Measurements from ENCODE around the gene LRP5.

DNA sequence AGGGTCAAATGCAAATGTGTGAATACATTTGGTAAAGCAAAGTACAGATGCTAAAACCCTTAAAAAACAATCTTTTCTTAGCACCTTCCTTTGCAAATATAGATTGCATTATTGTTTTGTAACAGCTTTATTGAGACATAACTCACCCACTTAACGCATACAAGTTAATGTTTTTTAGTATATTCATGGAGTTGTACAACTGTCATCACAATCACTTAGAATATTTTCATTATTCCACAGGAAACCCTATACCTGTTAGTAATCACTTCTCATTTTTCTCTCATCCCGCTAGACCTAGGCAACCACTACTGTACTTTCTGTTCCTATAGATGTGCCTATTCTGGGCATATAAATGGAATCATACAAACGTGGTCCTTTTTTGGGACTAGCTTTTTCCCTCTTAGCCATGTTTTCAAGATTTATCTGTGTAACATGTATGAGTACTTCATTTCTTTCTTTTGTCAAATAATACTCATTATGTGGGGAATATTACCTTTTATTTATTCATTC, 182.9 kb downstream of the LRP5 start:
- TF ChIP-seq, protein P1, sequence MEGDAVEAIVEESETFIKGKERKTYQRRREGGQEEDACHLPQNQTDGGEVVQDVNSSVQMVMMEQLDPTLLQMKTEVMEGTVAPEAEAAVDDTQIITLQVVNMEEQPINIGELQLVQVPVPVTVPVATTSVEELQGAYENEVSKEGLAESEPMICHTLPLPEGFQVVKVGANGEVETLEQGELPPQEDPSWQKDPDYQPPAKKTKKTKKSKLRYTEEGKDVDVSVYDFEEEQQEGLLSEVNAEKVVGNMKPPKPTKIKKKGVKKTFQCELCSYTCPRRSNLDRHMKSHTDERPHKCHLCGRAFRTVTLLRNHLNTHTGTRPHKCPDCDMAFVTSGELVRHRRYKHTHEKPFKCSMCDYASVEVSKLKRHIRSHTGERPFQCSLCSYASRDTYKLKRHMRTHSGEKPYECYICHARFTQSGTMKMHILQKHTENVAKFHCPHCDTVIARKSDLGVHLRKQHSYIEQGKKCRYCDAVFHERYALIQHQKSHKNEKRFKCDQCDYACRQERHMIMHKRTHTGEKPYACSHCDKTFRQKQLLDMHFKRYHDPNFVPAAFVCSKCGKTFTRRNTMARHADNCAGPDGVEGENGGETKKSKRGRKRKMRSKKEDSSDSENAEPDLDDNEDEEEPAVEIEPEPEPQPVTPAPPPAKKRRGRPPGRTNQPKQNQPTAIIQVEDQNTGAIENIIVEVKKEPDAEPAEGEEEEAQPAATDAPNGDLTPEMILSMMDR (IDR thresholded peaks at IDR 0.05), result no peak
- TF ChIP-seq POLR2A (IDR thresholded peaks at IDR 0.05) (no peak), POLR2AphosphoS5 (IDR thresholded peaks at IDR 0.05) (no peak), EP300 (IDR thresholded peaks at IDR 0.05) (no peak)

Data from gastroesophageal sphincter (tissue), 3 donors.